ENCODE data around the gene DIRAS2. TPM values are rescaled to one million over a fixed set of nuclear protein-coding genes. Genes with fewer than 3 reads are reported as not detected.
A peak's percentile ranks its signal among the peaks of the same experiment; 100 is the strongest.

The DIRAS2 gene
- total and polyA plus RNA-seq, 8 donors, result 0.05 to 0.79 (median 0.57) TPM; not detected in 1

- H3K4me1 ChIP-seq, result no peaks in the 10 kb centered on the region
- H3K4me3 ChIP-seq, result no peak overlapping the region
- H3K27me3 ChIP-seq, result no peaks in the 10 kb centered on the region
- H3K9me3 ChIP-seq, result no peaks in the 10 kb centered on the region
- H3K36me3 ChIP-seq, result no peaks in the 10 kb centered on the region
- no peak overlapping the region for H3K27ac ChIP-seq
- no peak for TF ChIP-seq CTCF (IDR thresholded peaks at IDR 0.05)
- DNase-seq (no peak), ATAC-seq (no peak)
- intact Hi-C loops (cut with DNase I), result no loop called here
Measured at GRCh38 chr9:90616806-90617205, 25.8 kb downstream of the DIRAS2 start.

GRCh38 chr9:90613502-90613901 lies 29.1 kb downstream of the DIRAS2 start:
- no peak overlapping the region for H3K4me3 ChIP-seq
- H3K4me1 ChIP-seq, result no peaks in the 10 kb centered on the region
- intact Hi-C loops (cut with DNase I), result no loop called here
- DNase-seq (no peak), ATAC-seq (no peak)
- H3K9me3 ChIP-seq, result no peaks in the 10 kb centered on the region
- H3K27me3 ChIP-seq, result peaks cover 0 to 4% of the 10 kb centered on the region in 2 donors
- no peak for TF ChIP-seq CTCF (IDR thresholded peaks at IDR 0.05)
- no peaks in the 10 kb centered on the region for H3K36me3 ChIP-seq
- no peak overlapping the region for H3K27ac ChIP-seq

- DNase-seq (no peak), ATAC-seq (no peak)
- Histone ChIP-seq H3K36me3 (no peaks in the 10 kb centered on the region), H3K4me1 (no peaks in the 10 kb centered on the region), H3K4me3 (no peak overlapping the region), H3K27ac (no peak overlapping the region), H3K9me3 (no peaks in the 10 kb centered on the region), H3K27me3 (peaks cover 0 to 4% of the 10 kb centered on the region in 2 donors)
- no peak for TF ChIP-seq CTCF (IDR thresholded peaks at IDR 0.05)
- intact Hi-C loops (cut with DNase I), result no loop called here
Measured at GRCh38 chr9:90612957-90613356, 29.7 kb downstream of the DIRAS2 start.

- no peaks in the 10 kb centered on the region for H3K36me3 ChIP-seq
- ATAC-seq (no peak), DNase-seq (peak in 1 of 4 donors; percentile 22)
- H3K27me3 ChIP-seq, result peaks cover 0 to 4% of the 10 kb centered on the region in 2 donors
- no peak overlapping the region for H3K4me3 ChIP-seq
- no peak overlapping the region for H3K27ac ChIP-seq
- H3K9me3 ChIP-seq, result no peaks in the 10 kb centered on the region
- intact Hi-C loops (cut with DNase I), result no loop called here
- TF ChIP-seq CTCF (IDR thresholded peaks at IDR 0.05), result no peak
- no peaks in the 10 kb centered on the region for H3K4me1 ChIP-seq
Measured at GRCh38 chr9:90611568-90611967, 31.1 kb downstream of the DIRAS2 start.

GRCh38 chr9:90611121-90611520 lies 31.5 kb downstream of the DIRAS2 start:
- H3K27me3 ChIP-seq, result peaks cover 0 to 4% of the 10 kb centered on the region in 2 donors
- DNase-seq (no peak), ATAC-seq (no peak)
- no peaks in the 10 kb centered on the region for H3K36me3 ChIP-seq
- intact Hi-C loops (cut with DNase I), result no loop called here
- no peak for TF ChIP-seq CTCF (IDR thresholded peaks at IDR 0.05)
- no peak overlapping the region for H3K27ac ChIP-seq
- H3K4me1 ChIP-seq, result no peaks in the 10 kb centered on the region
- no peak overlapping the region for H3K4me3 ChIP-seq
- H3K9me3 ChIP-seq, result no peaks in the 10 kb centered on the region

All from left lung (tissue), 10 donors.